ENCODE results near the gene MAVS. TPM values are rescaled to one million over a fixed set of nuclear protein-coding genes. Genes with fewer than 3 reads are reported as not detected.

MAVS gene
- total and polyA plus RNA-seq, 9 of the 15 experiments (the other 6 are each of a cell fraction or from before 2014, with no cell fraction given), result 1.6 to 22.0 (median 11.3) TPM

DNA sequence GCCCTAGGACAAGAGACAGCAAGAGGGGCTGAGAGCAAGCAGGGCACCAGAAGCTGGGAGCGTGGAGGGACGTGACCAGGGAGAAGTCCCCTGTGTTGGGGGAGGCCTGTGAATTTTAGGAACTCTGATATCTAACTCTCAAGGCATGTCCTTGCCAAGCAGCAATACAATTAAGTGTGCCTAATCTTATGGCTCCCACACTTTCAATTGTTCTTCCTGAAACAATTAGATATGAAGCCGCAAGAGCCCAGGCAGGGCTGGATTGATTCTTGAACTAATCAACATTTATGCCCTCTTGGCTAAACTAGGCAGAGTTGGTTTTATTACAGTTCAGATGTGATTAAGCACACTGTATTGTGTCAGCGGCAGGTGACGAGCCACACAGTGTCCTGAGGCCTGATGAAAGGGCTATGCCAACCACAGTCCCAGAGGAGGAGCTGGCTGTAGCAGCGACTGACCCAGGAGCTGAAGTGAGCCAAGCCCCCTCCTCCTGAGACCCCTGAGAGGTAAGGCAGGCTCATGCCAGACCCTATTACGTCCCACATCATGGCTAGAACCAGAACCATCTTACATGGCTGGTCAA is 4.2 kb upstream of the MAVS start (continued):
- TF ChIP-seq, protein P1, sequence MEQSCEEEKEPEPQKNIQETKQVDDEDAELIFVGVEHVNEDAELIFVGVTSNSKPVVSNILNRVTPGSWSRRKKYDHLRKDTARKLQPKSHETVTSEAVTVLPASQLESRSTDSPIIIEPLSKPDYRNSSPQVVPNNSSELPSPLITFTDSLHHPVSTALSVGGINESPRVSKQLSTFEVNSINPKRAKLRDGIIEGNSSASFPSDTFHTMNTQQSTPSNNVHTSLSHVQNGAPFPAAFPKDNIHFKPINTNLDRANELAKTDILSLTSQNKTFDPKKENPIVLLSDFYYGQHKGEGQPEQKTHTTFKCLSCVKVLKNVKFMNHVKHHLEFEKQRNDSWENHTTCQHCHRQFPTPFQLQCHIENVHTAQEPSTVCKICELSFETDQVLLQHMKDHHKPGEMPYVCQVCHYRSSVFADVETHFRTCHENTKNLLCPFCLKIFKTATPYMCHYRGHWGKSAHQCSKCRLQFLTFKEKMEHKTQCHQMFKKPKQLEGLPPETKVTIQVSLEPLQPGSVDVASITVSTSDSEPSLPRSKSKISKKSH (CRISPR knock-in tag; IDR thresholded peaks at IDR 0.05), result no peak
- TF ChIP-seq, protein P2, sequence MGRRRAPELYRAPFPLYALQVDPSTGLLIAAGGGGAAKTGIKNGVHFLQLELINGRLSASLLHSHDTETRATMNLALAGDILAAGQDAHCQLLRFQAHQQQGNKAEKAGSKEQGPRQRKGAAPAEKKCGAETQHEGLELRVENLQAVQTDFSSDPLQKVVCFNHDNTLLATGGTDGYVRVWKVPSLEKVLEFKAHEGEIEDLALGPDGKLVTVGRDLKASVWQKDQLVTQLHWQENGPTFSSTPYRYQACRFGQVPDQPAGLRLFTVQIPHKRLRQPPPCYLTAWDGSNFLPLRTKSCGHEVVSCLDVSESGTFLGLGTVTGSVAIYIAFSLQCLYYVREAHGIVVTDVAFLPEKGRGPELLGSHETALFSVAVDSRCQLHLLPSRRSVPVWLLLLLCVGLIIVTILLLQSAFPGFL (CRISPR knock-in tag; IDR thresholded peaks at IDR 0.05), result no peak
- TF ChIP-seq ZC3H4 (CRISPR knock-in tag; IDR thresholded peaks at IDR 0.05; ENCODE audit: borderline replicate concordance) (0 out of 2 replicates have a peak, but pooled peaks have one; percentile 33), SOX6 (IDR thresholded peaks at IDR 0.05) (peak; percentile 83), KLF16 (IDR thresholded peaks at IDR 0.05) (peak; percentile 64; the same call in 1 of the 2 replicates), U2AF1 (optimal IDR thresholded peaks at IDR 0.05; ENCODE audit: low read depth, low read length) (no peak), NCOR1 (IDR thresholded peaks at IDR 0.05) (peak; percentile 68), GATA2 (CRISPR knock-in tag; IDR thresholded peaks at IDR 0.05) (peak; percentile 58; the same call in 1 of the 2 replicates), FOXK2 (conservative IDR thresholded peaks at IDR 0.05 in 1 of 2, IDR thresholded peaks at IDR 0.05 in 1 of 2; ENCODE audit: low read depth in 2 of 2) (no peak), ZNF3 (CRISPR knock-in tag; IDR thresholded peaks at IDR 0.05) (no peak), ZSCAN32 (CRISPR knock-in tag; IDR thresholded peaks at IDR 0.05) (no peak), NRF1 (conservative IDR thresholded peaks at IDR 0.05 in 1 of 2, IDR thresholded peaks at IDR 0.05 in 1 of 2) (no peak), WHSC1 (IDR thresholded peaks at IDR 0.05; ENCODE audit: low read length) (no peak)
- TF ChIP-seq, protein P3, sequence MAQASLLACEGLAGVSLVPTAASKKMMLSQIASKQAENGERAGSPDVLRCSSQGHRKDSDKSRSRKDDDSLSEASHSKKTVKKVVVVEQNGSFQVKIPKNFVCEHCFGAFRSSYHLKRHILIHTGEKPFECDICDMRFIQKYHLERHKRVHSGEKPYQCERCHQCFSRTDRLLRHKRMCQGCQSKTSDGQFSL (CRISPR knock-in tag; IDR thresholded peaks at IDR 0.05), result no peak
- TF ChIP-seq, protein P3 (tag; IDR thresholded peaks at IDR 0.05), result no peak
- TF ChIP-seq, protein P4, sequence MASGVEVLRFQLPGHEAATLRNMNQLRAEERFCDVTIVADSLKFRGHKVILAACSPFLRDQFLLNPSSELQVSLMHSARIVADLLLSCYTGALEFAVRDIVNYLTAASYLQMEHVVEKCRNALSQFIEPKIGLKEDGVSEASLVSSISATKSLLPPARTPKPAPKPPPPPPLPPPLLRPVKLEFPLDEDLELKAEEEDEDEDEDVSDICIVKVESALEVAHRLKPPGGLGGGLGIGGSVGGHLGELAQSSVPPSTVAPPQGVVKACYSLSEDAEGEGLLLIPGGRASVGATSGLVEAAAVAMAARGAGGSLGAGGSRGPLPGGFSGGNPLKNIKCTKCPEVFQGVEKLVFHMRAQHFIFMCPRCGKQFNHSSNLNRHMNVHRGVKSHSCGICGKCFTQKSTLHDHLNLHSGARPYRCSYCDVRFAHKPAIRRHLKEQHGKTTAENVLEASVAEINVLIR (CRISPR knock-in tag; IDR thresholded peaks at IDR 0.05), result no peak
